ENCODE measurements around the gene CLEC7A.

DNA sequence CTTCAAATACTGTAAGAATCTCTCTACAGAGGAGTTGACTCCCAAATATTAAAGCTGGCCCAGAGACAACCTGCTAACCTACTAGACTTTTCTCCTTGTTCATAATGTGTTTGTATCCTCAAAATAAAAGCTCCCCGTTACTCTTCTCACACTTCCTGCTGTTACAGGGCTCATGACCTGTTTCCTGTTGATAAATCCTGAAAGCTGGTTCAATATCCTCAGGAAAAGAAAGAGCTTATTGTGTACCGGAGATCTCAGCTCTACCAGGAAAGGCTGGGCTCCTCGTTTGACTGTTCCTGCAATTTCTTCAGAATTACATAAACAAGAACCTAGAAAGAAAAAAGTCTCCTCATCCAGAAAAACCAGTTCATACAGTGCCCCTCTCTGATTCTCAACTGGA lies 62.1 kb downstream of the CLEC7A start:
- TF ChIP-seq, protein P1, sequence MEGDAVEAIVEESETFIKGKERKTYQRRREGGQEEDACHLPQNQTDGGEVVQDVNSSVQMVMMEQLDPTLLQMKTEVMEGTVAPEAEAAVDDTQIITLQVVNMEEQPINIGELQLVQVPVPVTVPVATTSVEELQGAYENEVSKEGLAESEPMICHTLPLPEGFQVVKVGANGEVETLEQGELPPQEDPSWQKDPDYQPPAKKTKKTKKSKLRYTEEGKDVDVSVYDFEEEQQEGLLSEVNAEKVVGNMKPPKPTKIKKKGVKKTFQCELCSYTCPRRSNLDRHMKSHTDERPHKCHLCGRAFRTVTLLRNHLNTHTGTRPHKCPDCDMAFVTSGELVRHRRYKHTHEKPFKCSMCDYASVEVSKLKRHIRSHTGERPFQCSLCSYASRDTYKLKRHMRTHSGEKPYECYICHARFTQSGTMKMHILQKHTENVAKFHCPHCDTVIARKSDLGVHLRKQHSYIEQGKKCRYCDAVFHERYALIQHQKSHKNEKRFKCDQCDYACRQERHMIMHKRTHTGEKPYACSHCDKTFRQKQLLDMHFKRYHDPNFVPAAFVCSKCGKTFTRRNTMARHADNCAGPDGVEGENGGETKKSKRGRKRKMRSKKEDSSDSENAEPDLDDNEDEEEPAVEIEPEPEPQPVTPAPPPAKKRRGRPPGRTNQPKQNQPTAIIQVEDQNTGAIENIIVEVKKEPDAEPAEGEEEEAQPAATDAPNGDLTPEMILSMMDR (IDR thresholded peaks at IDR 0.05; ENCODE audit: insufficient read depth, low read length) = no peak
- TF ChIP-seq POLR2AphosphoS5 (IDR thresholded peaks at IDR 0.05; ENCODE audit: low read depth) = no peak
- no peak for TF ChIP-seq GABPA (IDR thresholded peaks at IDR 0.05; ENCODE audit: low read depth)
